ENCODE results near the gene UBE2M.
A peak's percentile ranks its signal among the peaks of the same experiment; 100 is the strongest.
"Not testable (repeated sequence)": the region's sequence is repeated elsewhere in the genome, so short reads cannot be mapped to it uniquely, and the experiment has no call there.

Gene UBE2M

DNA sequence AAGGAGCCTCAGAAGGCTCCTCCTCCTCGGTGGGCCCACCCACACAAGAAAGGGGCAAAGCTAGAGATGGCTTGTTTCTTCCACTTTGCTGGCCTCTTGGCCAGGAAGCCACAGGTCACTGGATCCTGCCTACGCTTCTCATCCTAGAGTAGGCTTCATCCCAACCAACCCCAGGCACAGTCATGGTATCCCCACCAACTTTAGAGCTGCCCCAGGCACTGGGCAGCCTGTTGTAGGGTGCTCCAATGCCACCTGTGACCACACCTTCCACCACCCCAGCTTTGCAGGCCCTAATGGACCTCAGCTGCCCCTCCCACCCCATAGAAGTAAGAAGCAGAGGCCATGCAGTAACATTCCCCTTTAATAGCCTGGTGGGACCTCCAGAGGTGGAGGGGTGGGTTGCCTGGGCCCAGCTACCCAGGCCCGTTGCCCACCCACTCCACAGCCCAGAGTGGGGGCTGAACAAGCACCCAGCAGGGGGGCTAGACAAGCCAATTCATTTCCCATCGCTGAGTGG is 3.0 kb downstream of the UBE2M start:
- DNase-seq: no peak

DNA sequence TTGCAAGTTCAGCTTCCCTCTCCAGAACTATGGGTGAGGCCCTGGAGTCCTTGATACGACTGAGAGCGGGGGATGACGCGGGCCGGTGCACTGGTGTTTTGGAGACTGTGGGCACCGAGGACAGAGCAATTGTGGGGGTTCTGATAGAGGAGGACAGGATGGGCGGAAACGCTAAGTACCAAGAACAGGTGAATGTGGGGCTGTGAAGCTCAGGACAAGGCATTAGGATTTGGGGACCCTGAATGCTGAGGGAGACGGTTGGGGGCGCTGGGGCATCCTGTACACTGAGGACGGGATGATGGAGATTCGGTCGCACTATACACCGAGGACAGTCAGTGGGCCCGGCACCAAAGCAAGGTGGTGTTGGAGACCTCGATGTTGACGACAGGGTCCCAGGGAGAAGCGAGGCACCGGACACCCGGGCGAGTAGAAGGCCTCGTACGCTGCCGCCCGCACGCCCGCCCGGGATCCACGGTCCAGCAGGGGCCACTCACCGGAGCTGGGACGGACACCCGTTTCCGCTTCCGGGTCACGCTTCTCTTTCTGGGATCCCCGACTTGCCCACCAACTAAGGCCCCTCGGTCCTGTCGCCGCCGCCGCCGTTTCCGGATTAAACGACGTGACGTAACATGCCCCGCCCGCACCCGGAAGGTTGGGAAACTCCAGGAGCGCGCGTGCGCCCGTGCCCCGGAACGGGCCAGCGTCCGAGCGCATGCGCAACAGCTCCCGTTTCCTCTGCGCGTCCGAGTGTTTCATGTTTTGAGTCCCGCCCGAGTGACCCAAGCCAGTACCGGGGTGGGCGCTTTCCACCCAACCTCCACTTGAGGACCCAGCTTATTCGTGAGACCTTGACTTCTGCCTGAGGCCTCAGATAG is 3.7 kb downstream of the UBE2M start, which contains the start of gene CHMP2A:
Gene CHMP2A (minus strand): TSS at position 612 of the 875 bp plus-strand sequence. CDS start 893 bp downstream, outside the sequence.
- DNase-seq: peak; percentile 99

DNA sequence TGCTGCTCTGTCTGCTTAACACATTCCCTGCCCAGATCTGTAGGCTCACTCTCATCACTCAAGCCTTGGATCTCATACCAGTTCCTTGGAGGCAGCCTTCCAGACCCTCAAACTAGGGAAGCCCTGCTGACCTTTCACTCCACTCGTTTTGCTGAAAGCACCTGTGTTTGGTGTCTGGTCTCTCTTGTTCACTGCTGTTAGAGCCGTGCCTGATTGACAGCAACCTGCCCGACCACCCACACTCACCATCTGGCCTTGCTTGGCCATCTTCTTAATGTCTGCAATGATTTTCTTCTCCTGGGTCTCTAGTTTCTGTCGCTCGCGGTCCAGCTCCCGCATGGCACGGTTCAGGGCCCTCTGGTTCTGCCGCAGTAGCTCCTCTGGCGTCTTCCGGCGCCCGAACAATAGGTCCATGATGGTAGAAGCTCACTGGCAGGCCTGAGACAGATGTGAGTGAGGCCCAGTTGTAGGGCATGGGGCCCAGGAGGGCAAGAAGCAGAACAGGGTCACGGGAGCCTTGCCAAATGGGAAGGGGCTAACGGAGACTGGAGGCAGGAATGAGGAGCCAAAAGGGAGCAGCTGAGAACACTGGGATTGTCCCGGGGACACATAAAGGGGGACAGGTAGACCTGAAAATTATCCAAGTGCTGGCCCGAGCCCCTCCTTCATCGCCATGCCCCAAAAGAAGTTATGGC is 4.5 kb downstream of the UBE2M start:
- no peak for DNase-seq

DNA sequence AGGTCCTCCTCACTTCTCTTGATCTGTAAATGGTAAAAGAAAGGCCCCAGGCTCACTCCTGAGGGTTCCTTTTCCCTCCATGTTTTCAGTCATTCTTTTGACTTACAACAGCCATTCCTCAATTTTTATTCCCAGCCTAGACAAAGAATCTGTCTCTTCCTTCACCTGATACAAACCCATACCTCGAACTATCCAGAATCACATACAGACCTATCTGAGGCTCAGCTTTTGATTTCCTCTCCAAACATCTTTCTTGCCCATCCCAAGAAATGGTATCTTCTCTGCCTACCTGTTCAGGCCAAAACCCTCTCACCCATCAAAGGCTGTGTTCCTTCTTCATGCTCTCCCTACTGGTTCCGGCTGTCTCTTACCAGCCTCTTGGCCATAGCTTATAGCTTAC is 5.8 kb downstream of the UBE2M start:
- no peak for DNase-seq

DNA sequence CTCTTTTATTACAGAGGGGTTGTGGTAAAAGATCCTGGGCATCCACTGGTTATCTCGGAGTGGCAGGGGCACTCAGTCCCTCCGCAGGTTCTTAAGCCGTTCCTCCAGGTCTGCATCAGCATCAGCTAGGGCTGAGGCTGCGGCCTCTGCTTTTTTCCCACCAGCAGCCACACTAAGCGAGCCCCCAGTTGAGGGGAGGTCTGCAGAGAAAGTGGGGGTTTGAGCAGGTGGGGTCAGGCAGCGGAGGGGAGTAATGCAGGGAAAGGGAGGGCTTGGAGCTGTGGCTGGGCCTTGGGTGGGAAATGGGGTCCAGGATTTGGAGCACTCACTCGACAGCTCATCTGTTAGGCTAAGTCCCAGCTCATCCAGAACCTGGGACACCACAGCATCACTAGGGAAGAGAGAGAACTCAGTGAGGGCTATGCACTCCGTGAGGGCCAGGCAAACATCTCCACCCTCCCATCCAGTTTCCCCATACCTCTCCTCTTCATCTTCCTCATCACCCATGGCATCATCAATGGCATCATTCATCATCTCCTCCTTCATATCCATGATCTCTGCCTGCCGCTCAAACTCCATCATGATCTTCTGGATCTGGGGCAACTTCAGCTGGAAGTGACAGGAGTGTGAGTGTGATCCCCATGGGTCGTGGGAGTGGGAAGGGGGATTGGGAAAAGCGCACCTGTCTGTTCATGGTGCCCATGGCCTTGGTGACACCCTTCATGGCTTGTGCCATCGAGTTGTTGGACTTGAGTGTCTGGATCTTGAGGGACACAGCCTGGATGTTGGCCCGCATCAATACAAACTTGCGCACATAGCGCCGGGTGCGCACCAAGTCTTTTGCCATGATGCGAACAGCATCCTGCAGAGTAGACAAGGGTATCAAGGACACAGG is 6.6 kb downstream of the UBE2M start:
- DNase-seq: no peak

DNA sequence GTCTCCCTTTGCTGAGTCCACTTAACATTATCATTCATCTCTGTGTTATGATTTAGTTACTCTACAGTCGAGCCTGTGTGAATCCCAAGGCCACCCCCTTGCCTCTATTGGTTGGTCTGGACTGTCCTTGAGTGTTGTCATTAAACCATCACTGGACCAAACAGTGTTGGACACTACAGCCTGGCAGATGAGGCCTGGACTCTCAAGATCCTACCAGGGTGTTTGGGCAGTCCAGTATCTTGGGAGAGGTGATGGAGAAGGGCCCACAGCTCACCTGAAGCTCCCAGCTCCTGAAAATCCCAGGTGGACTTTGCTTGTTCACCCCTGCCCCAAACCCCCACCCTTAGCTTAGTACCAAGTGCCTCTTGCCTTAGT is 7.3 kb downstream of the UBE2M start:
- DNase-seq: no peak

DNA sequence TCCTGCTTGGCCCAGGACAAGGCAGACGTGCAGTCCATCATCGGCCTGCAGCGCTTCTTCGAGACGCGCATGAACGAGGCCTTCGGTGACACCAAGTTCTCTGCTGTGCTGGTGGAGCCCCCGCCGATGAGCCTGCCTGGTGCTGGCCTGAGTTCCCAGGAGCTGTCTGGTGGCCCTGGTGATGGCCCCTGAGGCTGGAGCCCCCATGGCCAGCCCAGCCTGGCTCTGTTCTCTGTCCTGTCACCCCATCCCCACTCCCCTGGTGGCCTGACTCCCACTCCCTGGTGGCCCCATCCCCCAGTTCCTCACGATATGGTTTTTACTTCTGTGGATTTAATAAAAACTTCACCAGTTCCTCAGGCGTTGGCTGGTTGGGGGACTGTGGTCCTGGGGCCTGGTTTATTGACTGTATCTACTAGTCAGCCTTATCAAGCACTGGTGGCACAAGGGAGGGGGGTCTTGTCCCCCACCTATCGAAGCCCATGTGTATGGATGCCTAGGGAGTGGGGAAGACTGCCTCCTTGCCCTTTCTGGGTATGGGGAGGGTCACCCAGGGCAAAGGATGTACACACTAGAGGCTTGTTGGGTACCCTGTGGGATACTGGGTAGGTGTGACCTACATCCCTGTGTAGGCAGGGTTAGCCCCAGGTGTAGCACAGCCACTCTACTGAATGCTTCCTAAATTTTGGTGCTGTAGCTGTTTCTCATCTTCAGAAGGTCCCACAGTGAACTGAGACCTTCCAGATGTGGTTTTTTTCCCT is 7.9 kb downstream of the UBE2M start:
- DNase-seq: no peak

DNA sequence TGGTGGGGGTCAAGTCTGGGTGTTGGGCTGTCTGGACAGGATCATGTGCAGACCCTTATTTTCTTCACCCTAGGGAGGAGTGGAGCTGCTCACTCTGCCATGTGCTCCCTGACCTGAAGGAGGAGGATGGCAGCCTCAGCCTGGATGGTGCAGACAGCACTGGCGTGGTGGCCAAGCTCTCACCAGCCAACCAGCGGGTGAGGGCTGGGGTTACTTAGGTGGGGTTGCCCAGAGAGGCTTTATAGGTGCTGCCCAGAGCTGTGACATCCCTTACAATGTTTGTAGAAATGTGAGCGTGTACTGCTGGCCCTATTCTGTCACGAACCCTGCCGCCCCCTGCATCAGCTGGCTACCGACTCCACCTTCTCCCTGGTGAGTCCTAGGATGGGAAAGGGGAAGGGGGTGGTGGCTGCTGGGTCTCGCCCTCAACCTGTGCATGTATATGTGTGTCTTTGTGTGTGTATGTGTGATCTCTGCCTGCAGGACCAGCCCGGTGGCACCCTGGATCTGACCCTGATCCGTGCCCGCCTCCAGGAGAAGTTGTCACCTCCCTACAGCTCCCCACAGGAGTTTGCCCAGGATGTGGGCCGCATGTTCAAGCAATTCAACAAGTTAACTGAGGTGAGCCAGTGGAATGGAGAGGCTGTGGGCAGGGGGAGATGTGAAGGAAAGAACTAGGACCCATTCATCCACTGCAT is 8.6 kb downstream of the UBE2M start:
- no peak for DNase-seq

DNA sequence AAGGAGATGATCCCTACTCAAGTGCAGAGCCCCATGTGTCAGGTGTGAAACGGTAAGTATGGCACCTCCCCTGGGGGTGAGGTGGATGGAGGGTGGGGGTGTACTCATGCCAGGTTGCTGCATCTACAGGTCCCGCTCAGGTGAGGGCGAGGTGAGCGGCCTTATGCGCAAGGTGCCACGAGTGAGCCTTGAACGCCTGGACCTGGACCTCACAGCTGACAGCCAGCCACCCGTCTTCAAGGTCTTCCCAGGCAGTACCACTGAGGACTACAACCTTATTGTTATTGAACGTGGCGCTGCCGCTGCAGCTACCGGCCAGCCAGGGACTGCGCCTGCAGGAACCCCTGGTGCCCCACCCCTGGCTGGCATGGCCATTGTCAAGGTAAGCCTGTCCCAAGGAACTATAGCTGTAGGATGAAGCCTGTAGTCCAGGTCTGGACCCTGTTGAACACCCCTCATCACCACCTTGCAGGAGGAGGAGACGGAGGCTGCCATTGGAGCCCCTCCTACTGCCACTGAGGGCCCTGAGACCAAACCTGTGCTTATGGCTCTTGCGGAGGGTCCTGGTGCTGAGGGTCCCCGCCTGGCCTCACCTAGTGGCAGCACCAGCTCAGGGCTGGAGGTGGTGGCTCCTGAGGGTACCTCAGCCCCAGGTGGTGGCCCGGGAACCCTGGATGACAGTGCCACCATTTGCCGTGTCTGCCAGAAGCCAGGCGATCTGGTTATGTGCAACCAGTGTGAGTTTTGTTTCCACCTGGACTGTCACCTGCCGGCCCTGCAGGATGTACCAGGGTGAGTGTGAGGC is 9.3 kb downstream of the UBE2M start:
- DNase-seq: no peak

DNA sequence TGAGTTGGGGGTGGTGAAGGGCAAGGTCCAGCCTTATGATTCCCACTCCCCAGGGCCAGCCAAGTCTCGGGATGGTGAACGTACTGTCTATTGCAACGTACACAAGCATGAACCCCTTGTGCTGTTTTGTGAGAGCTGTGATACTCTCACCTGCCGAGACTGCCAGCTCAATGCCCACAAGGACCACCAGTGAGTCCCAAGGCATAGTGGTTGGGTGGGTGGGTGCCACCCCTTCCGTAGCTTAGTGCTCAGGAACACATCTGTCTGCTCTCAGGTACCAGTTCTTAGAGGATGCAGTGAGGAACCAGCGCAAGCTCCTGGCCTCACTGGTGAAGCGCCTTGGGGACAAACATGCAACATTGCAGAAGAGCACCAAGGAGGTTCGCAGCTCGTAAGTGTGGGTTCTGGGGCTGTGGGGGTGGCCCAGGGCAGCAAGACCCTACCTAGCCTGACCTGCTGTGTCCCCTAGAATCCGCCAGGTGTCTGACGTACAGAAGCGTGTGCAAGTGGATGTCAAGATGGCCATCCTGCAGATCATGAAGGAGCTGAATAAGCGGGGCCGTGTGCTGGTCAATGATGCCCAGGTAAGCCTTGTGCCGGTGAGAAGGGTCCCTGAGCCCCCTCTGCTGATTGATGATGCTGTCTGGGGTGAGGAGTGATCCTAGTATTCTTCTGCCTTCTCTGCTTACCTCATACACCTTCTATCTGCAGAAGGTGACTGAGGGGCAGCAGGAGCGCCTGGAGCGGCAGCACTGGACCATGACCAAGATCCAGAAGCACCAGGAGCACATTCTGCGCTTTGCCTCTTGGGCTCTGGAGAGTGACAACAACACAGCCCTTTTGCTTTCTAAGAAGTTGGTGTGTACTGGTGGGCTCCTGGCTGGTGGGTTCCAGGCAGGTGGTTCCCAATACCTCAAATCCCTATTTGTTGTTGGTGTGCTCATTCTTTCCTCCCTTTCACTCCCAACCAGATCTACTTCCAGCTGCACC is 10.8 kb downstream of the UBE2M start:
- no peak for DNase-seq

DNA sequence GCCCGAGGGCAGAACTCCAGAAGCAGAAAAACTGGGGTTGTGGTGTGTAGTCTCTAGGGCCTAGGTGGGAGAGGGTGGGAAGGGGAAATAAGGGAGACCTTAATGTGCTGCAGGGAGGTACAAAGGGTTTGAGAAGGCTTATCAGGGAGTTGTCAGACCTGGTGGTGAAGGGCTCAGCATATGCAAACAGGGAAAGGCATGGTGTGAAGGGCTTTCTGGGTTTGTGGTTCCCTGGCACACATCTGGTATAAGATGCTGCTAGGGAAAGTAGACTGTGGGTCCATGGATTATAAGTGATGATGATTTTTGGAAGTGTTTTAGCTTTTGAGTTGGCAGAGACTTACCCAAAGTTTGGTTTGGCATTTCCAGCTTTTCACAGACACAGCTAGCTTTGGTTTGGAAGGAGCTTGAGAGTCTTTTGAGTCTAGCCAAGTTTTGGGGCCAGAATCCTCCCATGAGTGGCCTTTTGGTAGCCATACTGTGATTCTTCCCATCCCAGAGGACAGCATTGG is 12.3 kb downstream of the UBE2M start:
- no peak for DNase-seq

DNA sequence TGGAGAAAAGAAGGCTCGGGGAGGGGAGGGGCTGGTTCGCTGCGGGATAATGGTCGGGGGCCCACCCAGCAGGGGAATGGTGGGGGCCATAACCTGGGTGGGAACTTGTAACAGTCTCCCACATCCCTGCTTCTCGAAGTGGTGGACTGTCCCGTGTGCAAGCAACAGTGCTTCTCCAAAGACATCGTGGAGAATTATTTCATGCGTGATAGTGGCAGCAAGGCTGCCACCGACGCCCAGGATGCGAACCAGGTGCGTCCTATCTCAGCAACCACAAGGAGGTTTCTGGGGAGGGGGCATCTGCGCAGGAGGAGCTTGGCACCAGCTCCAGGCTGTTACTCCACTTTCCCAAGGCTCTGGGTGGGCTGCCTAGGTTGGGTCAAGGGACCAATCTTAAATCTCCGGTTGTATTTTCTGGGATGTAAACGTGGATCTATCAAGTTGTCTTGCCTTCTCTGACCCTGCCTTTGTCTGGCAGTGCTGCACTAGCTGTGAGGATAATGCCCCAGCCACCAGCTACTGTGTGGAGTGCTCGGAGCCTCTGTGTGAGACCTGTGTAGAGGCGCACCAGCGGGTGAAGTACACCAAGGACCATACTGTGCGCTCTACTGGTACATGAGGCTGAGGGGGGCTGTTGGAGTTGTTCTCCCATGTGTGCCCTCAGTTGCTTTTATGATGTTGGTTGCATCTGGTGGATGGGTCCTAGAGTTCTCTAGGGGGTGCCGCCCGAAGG is 13.0 kb downstream of the UBE2M start:
- no peak for DNase-seq

DNA sequence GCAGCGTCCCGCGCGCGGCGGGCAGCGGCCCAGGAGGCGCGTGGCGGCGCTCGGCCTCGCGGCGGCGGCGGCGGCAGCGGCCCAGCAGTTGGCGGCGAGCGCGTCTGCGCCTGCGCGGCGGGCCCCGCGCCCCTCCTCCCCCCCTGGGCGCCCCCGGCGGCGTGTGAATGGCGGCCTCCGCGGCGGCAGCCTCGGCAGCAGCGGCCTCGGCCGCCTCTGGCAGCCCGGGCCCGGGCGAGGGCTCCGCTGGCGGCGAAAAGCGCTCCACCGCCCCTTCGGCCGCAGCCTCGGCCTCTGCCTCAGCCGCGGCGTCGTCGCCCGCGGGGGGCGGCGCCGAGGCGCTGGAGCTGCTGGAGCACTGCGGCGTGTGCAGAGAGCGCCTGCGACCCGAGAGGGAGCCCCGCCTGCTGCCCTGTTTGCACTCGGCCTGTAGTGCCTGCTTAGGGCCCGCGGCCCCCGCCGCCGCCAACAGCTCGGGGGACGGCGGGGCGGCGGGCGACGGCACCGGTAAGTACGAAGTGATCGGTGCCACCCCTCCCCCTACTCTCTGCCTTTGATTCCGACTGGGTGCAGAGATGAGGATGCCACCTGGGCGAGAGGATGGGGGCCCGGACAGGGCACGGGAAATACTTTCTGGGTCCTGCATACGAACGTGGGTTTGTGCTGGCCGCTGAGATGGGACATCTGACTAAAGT is 13.7 kb downstream of the UBE2M start:
- peak; percentile 86 for DNase-seq

DNA sequence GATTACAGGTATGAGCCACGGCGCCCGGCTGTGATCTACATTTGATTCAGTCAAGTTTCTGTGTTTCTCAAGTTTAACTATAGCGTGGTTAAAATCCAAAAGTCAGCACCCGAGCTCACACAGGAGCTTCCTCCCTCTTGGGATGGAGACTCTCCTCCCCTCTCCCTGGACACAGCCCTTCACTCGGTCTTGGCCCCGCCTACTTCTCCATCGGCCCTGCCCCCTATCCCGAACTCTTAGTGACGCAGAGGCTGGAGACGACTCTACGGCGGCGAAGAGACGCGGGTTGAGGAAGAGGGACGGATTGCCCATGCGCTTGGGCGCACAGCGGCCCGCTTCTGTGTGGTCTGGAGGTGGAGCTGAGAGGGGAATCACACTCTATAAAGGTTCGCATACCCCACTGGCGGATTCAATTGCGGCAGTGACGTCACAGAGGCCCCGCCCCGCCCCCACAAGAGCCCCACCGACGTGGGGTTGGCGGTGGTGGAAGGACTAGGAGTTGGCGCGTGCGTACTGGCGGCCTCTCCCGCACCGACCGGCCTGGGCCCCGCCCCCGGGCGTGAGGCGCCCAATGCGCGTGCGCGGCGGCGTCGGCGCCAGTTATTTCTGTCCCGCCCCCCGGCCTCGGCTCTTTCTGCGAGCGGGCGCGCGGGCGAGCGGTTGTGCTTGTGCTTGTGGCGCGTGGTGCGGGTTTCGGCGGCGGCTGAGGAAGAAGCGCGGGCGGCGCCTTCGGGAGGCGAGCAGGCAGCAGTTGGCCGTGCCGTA is 14.4 kb downstream of the UBE2M start, which contains the start of gene TRIM28:
Gene TRIM28 (plus strand): TSS at position 239 of the 765 bp plus-strand sequence. CDS start 694 bp downstream, outside the sequence.
- DNase-seq: peak; percentile 99

DNA sequence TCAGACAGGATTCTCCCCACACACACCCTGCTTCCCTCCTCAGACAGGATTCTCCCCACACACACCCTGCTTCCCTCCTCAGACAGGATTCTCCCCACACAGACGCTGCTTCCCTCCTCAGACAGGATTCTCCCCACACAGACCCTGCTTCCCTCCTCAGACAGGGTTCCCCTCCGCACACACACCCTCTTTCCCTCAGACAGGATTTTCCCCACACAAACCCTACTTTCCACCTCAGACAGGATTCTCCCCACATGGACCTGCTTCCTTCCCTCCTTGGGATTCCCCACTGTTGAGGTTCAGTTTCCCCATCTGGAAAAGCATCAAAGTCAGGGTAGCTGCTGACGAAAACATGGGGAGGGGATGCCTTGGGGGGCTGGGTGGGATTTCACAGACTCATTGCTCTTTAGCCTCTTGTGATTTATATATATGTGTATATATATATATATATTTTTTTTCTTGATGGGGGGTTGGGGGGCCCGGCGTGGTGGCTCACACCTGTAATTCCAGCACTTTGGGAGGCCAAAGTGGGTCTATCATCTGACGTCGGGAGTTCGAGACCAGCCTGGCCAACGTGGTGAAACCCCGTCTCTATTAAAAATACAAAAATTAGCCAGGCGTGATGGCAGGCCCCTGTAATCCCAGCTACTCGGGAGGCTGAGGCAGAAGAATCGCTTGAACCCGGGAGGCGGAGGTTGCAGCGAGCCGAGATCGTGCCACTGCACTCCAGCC is 15.6 kb downstream of the UBE2M start:
- DNase-seq: not testable (repeated sequence)

DNA sequence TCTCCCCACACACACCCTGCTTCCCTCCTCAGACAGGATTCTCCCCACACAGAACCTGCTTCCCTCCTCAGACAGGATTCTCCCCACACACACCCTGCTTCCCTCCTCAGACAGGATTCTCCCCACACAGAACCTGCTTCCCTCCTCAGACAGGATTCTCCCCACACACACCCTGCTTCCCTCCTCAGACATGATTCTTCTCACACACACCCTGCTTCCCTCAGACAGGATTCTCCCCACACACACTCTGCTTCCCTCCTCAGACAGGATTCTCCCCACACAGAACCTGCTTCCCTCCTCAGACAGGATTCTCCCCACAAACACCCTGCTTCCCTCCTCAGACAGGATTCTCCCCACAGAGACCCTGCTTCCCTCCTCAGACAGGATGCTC is 19.2 kb downstream of the UBE2M start:
- DNase-seq: not testable (repeated sequence)
